ENCODE results near the gene B4GALT5.

Gene B4GALT5

DNA sequence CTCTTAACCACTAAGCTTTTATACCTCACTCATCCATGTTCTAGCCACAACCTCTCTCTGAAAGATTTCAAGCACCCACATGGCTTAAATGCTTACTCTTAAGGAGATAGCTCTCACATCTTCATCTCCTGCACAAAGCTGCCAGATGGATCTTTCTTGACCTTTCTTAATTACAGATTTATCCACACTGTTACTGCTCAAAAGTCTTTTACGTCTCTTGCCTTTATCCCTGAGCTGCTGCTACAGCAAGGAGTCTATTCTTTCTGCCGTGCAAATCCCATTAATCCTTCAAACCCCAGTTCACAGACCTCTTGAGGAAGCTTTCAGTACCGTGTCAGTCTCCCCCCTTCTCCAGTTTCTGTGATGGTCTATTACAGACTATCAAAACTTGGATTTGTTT, 54.6 kb downstream of the B4GALT5 start:
- FAIRE-seq (no peak), DNase-seq (ENCODE audit: low spot score) (no peak)

DNA sequence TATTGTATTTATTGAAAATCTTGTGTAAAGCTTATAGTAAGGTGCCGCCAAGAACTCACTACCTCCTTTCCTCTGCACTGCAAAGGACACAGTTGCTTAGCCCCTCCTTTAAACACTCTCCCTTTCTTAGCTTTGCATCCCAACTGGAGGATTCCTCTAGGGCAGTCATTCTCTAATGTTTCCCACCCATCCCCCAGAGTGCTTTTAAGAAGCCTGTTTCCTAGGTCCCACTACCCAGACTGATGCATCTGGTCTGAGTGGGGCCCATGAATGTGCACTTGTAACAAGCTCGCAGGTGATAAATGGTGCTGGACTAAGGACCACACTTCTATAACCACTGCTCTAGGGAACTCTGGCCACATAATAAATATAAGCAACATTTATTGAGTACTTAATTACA, 55.2 kb downstream of the B4GALT5 start:
- FAIRE-seq (no peak), DNase-seq (ENCODE audit: low spot score) (no peak)

DNA sequence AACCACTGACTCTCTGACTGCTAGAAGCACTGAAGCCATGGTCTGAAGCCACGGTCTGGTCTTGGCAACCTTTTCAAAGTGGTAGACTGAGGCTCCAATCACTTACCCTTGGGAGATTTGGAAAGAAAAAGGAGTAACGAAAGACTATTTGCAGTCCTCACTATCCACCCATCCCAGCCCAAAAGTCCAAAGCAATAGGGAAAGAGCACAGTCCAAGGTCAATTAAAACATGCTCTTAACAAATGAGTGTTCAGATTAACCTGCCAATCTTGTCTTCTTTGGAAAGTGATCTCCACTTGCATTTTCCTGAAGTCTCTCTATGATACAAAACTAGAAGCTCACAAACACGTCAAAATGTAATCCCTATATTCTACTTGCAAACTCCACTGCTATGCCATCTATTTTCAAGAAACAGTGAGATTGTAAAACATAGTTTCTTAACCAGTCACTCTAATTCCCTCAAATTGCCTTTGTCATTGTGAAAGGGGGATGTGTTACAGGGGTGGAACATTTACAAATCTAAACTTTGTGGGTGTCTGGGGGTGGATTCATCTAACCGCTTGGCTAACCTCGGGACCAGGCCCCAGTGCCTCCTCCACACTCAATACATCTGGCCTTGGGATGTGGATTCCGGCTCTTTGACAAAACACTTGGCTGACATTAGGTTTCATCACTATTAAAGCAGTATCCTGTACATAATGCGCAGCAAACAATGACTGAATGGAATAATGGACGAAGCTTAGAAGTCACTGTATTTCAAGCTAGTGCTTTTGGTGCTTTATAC, 56.4 kb downstream of the B4GALT5 start:
- FAIRE-seq (no peak), DNase-seq (ENCODE audit: low spot score) (no peak)

DNA sequence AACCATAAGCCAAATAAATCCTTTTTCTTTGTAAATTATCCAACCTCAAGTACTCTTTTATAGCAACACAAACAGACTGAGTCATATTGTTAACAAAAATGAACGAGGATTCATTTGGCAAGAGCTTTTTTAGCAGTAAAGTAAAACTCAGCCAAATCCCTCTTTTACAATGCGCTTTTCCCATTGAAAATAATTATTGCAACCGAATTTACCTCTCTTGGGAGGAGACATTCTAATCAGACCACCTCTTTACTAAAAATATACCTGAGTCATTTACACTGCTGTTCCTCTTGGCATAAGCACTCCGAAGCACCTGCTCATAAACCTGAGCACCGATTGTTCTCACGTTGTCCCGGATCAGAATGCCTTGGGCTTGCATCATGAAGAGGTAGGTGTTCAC, 57.4 kb downstream of the B4GALT5 start:
- no peak for FAIRE-seq
- DNase-seq (ENCODE audit: low spot score), result no peak

DNA sequence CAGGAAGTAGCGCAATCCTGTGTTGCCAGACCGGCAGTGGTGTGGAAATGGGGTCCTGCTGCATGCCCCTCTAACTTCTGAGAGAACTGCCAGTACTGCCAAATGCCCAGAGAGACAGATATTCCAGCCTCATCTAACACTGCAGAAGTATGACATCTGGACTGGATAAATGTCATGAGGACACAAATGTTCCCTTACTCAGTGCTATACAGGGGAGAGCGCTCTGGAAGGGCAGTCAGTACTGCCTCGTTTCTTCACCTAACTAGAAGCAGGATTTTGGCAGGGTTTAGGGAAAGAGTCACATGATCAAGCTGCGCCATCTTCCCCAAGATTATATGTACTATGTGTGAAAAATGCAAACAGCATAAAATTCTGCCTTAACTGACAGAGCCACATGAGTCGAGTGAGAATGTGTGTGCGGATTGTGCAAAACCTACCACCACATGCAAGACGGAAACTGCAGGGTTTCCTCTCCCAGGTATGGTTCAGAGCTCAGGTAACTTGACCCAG, 59.7 kb downstream of the B4GALT5 start:
- FAIRE-seq, result no peak

DNA sequence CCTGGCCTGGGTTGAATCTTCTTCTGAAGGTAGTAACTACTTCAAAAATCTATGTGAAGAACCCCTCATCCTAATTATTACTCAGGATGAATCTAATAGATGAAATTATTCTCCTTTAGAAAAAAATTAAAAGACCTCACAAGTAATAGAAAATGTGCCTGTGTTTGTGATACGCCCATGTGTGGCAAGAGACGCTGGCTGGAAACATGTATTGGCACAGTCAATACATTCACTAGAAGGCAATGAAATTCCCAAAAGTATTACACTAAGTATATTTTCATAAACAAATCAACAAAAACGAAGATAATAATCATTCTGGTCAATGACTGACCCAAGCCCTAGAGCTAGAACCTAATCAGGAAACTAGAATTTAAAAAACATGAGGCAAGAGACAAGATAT, 64.0 kb downstream of the B4GALT5 start:
- FAIRE-seq (no peak), DNase-seq (ENCODE audit: low spot score) (no peak)

More for the DNA sequence above, 59.7 kb downstream of the B4GALT5 start:
- no peak for DNase-seq (ENCODE audit: low spot score)

DNA sequence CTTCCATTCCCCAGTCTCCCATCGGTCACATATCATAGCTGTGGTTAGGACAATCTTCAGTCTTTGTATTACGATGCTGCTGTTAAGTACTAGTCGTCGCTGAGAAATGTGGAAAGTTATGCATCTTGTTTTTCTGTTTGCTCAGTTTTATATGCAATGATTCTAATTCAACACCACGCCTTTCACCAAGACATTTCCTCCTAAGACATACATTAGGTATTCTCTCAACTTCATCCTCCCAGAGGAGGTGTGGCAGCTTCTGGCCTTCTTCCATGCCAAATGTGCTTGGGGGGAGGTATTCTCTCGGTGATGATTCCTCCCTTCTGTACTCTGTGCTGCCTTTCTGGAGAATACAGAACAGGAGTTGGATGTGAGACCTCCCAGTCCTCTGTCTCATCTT, 66.1 kb downstream of the B4GALT5 start:
- FAIRE-seq (no peak), DNase-seq (ENCODE audit: low spot score) (no peak)

DNA sequence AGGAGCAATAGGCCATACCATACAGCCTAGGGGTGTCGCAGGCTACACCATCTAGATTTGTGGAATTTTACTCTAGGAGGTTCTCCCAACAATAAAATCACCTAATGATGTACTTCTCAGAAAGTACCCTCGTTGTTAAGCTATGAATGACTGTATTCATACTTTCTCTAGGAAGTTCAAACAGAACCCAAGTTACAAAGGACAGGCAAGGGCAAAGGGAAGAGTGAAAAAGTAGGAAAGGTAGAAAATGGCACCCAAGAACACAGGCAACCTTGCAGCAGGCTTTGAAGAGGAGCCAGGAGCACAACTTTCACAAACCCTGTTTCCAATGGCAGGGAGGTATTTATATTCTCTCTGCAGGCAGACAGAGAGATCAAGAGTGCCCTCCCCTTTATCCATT, 67.2 kb downstream of the B4GALT5 start:
- DNase-seq (ENCODE audit: low spot score) (no peak), FAIRE-seq (no peak)

DNA sequence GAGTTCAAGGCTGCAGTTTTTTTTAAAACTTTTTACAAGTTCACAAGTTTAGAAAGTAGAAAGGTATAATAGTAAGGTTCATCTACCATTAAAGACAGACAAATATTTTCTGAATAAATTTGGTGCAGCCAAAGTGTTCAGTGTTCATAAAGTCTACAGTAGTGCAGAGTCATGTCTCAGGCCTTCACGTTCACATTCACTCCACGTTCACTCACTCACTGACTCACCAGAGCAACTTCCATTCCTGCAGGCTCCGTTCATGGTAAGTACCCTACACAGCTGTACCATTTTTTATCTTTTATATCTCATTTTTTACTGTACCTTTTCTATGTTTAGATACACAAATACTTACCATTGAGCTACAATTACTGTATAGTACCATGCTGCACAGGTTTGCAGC, 67.6 kb downstream of the B4GALT5 start:
- no peak for DNase-seq (ENCODE audit: low spot score)

DNA sequence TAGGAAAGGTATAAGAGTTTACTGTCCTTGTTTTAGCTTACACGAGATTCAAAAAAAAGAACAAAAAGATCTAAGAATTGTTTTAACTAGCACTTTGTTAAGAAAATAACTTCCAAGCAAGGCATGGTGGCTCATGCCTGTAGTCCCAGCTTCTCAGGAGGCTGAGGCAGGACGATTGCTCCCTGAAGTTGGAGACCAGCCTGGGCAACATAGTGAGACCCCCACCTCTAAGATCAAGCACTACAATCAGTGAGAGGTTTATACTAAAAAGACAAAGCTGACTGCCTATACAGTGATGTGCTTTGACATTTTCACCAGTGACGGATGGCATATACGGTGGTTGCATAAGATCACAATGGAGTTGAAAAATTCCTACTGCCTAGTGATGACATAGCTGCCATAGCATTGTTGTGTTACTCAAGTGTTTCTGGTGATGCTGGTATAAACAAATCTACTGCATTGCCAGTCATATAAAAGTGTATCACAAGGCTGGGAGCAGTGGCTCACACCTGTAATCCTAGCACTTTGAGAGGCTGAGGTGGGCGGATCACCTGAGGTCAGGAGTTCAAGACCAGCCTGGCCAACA, 68.6 kb downstream of the B4GALT5 start:
- no peak for DNase-seq (ENCODE audit: low spot score)
- no peak for FAIRE-seq

More for the DNA sequence above, 67.6 kb downstream of the B4GALT5 start:
- FAIRE-seq, result no peak

DNA sequence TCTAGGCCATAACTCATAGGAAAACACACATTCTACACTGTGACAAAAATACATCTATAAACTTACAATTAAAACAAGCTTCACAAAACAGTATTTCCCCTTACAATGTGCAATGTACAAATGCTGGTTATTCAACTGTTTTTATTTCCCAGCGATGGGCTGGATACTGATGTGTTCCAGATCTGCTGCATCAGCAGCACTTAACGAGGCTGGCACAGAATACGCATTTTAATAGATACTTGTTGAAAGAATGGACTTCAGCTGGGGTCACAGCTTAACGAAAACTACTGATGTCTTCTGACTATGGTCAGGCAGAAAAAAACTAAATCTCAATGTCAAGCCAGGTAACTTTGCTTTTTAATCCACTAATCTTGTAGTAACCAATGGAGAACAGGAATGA, 70.9 kb downstream of the B4GALT5 start:
- FAIRE-seq, result no peak

DNA sequence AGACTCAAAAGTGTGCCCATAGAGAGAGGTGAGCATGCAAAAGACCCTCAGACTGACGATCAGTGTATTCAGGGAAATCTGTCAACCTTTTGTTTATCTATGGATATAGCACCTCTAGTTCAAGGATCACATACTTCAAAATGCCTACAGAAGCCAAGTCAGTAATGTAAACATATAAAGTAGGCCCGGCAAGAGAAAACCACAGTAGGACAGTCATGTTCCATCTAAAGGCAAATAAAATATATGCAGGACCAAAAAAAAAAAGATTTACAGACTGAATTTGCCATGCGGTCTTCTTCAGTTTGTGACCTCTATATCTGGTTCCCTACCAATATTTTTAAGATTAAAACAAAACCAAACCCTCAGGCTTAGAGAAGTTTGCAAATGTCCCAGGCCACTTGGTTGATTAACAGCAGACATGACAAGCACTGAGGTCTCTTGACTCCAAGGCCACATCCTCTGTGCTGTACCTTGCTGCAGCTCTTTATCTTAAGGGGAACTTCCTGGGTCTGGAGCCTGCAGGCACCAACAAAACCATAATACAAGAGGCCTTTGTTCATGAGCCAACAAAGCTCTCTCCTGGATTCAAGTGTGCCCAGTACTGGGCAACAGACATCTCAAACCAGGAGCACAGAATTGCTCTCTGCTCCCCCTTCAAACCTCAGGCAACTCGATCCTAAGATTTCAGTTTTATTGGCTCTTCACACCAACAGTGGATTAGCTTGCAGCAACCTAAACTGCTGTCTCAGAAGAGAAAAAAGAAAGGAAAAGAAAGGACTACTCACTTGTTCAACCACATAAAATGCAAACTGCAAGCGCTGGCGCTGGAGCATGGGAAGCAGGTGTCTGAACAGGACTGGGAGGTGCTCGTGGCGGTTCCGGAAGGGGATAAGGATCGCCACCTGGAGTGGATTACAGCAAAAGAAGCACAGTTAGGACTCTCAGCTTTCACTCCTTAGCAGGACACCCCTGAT, 71.7 kb downstream of the B4GALT5 start:
- no peak for DNase-seq (ENCODE audit: low spot score)
- FAIRE-seq, result no peak

More for the DNA sequence above, 70.9 kb downstream of the B4GALT5 start:
- no peak for DNase-seq (ENCODE audit: low spot score)

DNA sequence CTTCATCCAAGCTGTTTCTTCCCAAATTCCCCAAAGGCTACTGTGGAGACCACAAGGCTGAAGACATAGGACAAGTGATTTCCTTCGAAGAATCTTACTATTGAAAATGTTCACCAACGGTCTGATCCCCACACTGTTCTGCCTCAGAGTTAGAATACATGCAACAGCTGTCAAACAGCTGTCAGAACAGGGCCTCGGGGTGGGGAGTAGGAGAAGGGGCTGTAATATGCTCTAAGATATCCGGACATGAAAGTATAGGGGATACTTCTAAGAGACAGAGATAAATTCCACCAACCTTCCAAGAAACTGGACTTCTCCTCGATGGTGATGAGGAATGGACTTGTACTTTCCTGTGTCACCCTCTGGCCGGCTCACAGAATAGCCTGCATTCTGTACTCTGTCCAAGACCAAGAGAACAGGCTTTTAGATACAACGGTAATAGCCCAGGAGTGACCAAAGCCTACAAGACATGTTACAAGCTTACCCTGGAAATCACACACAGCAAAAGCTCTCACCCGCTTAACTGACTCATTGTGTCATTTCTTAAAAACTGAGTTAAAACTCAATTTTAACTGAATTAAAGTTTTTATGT, 76.5 kb downstream of the B4GALT5 start:
- no peak for FAIRE-seq
- DNase-seq (ENCODE audit: low spot score), result no peak

DNA sequence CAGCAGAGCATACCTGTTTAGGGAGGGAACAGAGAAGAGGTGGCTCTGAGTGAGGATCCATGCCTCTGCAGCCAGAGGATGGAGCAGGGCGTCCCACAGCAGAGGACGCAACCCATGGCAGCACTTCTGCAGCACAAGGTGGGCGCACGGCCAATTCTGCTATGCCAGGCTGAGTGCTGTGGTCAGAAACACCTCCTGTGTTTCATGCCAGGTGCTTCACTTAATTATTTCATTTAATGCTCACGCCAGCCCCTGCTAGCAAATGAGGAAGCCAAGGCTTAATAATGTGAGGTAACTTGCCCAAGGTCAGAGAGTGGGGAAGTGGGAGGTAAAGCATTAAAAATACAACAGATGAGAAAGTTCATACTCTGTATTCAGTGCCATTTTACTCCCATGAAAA, 77.2 kb downstream of the B4GALT5 start:
- DNase-seq (ENCODE audit: low spot score), result no peak
- no peak for FAIRE-seq

DNA sequence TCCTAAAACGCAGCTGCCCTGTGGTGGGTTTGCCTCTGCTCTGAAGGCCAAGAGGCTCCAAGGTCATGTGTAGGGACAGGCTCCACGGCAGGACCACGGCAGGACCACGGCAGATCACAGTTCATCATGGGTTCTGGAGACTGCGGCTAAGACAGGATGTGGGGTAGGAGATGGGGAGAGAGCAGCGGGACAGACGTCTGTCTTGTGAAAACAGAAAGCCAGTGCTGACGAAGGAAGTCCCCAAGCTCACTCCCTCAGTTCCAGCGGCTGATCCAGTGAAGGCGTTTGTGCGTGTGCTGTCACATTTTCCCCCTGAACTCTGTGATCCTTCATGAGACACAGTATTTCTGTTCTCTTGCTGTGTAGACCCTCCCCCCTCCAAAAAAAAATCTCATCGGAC, 77.8 kb downstream of the B4GALT5 start:
- no peak for DNase-seq (ENCODE audit: low spot score)
- no peak for FAIRE-seq

DNA sequence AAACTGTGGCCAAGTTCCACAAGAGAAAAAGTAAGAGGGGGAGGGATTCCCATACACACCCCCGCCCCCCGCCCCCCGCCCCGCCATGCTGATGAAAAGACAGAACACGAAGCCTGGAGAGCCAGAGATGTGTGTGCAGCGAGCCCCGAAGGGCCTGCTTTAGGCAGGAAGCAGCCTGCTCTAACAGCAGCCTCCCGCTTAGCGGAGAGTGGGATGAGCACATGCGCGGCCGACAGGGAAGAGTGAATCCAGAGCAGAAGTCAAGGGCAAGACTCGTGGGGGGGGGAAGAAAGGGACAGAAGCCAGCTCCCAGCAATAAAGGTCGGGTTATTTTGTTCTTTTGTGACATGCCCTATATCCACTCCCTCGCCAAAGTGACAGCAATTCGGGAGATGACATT, 78.5 kb downstream of the B4GALT5 start:
- no peak for FAIRE-seq

DNA sequence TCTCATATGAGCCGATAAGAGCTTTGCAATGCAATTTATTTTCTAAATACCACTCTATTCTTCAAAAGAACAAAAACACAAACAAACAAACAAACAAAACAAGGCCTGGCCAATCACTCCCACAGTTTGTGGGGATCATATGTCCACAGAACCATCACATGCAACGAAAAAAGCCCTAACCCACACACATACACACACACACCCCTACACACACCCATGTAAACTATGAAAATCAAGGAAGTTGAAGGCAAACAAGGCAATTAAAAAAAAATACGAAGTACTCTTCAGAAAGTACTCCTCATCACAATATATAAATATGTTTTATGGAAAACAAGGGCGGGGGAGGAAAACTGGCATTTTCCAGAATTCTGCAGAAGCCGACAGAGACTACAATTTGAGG, 79.6 kb downstream of the B4GALT5 start:
- DNase-seq (ENCODE audit: low spot score) (no peak), FAIRE-seq (no peak)

More for the DNA sequence above, 78.5 kb downstream of the B4GALT5 start:
- DNase-seq (ENCODE audit: low spot score), result no peak

DNA sequence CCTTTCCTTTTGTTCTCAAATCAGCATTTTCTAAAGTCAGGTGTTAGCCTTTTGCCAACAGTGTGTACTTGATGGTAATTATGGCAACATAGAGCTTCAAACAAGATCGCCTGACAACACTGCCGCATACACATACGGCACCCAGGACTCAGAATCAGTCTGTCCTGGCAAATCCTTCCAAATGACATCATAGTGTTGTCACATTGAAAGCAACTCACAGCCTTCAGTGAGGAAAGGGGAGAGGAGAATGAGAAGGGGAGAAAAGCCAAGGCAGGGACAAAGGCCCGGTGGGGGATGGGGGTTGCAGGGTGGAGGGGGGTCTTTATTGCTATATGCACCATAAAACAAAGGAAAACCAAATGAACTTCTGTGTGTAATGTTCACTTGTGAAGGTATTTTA, 80.0 kb downstream of the B4GALT5 start:
- no peak for DNase-seq (ENCODE audit: low spot score)
- no peak for FAIRE-seq

DNA sequence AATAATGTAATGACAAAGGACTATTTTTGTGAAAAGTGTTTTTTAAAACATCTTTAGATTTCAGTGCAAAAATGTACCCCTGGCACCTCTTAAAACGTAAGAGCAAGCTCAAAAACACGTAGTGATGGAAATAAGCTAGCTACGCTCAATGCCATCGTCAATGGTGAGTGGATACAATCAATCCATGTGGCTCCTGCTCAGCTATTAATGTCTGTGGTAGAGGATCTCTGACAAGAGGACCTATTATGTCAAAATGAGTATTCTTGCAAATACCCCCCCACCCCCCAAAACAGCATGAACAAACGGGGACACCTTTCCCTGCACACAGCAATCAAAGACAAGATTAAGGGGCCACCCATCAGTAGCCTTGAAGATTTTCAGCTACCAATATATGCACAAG, 80.7 kb downstream of the B4GALT5 start:
- FAIRE-seq (no peak), DNase-seq (ENCODE audit: low spot score) (no peak)

DNA sequence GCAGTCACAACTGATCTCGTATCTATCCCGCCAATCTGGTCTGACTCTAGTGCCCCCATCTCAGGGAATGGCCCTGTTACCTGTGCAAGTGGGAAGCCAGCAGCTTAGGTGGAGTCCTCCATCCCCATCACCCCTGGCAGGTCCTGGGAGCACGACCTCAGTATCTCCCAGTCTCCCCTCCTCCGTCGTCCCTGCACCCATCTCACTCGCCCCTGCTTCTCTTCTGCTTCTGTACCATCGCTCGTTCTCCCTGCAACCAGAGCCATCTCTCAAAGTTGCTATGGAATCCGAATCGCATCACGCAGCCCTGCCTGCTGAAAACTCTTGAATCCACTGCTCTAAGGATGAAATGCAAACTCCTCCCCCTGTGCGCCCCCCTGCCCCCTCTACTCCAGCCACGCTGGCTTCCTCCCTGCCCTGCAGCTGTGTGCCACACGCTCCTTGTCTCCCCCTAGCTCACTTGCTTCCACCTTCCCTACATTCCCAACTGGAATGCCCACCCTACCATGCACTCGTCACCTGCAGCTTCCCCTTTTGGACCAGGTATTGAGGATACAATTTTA, 81.7 kb downstream of the B4GALT5 start:
- DNase-seq (ENCODE audit: low spot score), result no peak
- FAIRE-seq, result no peak

DNA sequence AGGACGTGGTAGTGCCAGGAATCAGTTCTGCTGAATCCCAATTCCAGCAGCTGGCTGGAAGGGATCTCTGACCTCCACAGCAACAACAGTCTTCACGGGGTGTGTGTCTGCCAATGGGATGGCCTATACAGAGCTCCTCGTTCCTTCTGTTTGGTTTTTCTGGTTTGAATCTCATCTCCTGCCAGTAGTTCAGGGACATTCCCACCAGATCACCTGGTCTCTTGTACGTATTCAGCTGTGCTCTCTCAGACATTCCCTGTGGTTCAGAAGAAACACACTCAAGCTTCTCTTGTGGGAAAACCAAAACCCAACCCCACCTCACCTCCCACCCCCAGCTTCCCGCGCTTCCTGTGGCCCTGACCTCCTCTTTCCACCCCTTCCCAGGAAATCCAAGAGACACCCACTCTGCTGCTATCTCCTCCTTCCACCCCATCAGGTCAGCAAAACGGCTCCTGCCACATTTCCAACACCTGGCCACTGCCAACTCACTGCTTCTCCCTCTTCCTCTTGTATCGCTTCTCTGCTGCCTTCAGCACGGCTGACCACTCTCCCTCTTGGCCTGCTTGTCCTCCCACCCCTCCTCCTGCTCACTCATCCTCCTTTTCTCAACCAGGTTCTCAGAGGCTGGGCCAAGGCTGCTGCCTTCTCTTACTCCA, 82.5 kb downstream of the B4GALT5 start:
- no peak for FAIRE-seq
- no peak for DNase-seq (ENCODE audit: low spot score)
